Common myeloid progenitor, CD34-positive (primary cell): ENCODE measurements around the gene ZC3H10.
A peak's percentile ranks its signal among the peaks of the same experiment; 100 is the strongest.

ENCODE experiments used
- CTCF ChIA-PET: fragments of 350-600 bp; sonication (Branson Sonifier 250); formaldehyde crosslinking; loops from one replicate; lab custom pipeline; 2021; ENCODE audit warnings: antibody characterized with exemption; lab: Charles Lee
- POLR2A ChIA-PET: fragments of 350-600 bp; sonication (Branson Sonifier 250); formaldehyde crosslinking; loops from one replicate; lab custom pipeline; 2021; ENCODE audit warnings: antibody characterized with exemption; lab: Charles Lee
- DNase-seq, 3 donors: peaks; one replicate each; pipeline versions ENCODE4 v3.0.0 to v3.0.0-alpha.2; 2013
- H3K27ac ChIP-seq, 2 experiments: 1 replicate in 1 of 2; 2 replicates in 1 of 2; pipeline ENCODE4 v1.7.0; 2013; ENCODE audit warnings: inconsistent platforms in 2 of 2, low read length in 2 of 2, mild to moderate bottlenecking in 2 of 2, low read depth in 1 of 2, moderate library complexity in 1 of 2; ENCODE audit not compliant: severe bottlenecking in 2 of 2, insufficient read depth in 1 of 2, poor library complexity in 1 of 2
- H3K27me3 ChIP-seq, 5 experiments: replicated peaks in 2 of 5; 1 replicate in 3 of 5; 2 replicates in 2 of 5; pipeline versions ENCODE4 v1.6.1 to v1.7.0; 2013; ENCODE audit warnings: low read length in 4 of 5, mild to moderate bottlenecking in 2 of 5, moderate library complexity in 2 of 5, inconsistent platforms in 1 of 5; ENCODE audit not compliant: insufficient read depth in 5 of 5, control insufficient read depth in 4 of 5
- H3K36me3 ChIP-seq, 4 experiments: 1 replicate in 2 of 4; 2 replicates in 2 of 4; pipeline versions ENCODE4 v1.6.1 to v1.7.0; 2013; ENCODE audit warnings: low read length in 3 of 4, control low read depth in 1 of 4, mild to moderate bottlenecking in 1 of 4; ENCODE audit not compliant: control insufficient read depth in 4 of 4, insufficient read depth in 4 of 4
- H3K4me1 ChIP-seq, 4 experiments: 1 replicate in 3 of 4; 2 replicates in 1 of 4; pipeline versions ENCODE4 v1.6.1 to v1.7.1; 2013; ENCODE audit warnings: low read length in 3 of 4, mild to moderate bottlenecking in 3 of 4, control low read depth in 1 of 4, inconsistent platforms in 1 of 4, moderate library complexity in 1 of 4; ENCODE audit not compliant: control insufficient read depth in 4 of 4, insufficient read depth in 4 of 4; ENCODE audit errors: control extremely low read depth in 1 of 4
- H3K4me3 ChIP-seq, 7 experiments: 1 replicate in 4 of 7; 2 replicates in 3 of 7; pipeline versions ENCODE4 v1.5.1 to v1.7.0; 2013; ENCODE audit warnings: mild to moderate bottlenecking in 7 of 7, low read length in 6 of 7, moderate library complexity in 6 of 7, inconsistent platforms in 2 of 7, low read depth in 2 of 7, control low read depth in 1 of 7; ENCODE audit not compliant: insufficient read depth in 4 of 7, control insufficient read depth in 1 of 7; ENCODE audit errors: extremely low read depth in 1 of 7
- H3K9me3 ChIP-seq, 5 experiments: 1 replicate in 4 of 5; 2 replicates in 1 of 5; pipeline versions ENCODE4 v1.6.1 to v1.7.1; 2013; ENCODE audit warnings: low read length in 4 of 5, mild to moderate bottlenecking in 2 of 5, inconsistent platforms in 1 of 5, low read depth in 1 of 5, moderate library complexity in 1 of 5; ENCODE audit not compliant: control insufficient read depth in 4 of 5, insufficient read depth in 2 of 5; ENCODE audit errors: control extremely low read depth in 1 of 5
- WGBS: methylation state at CpG from one replicate; pipeline ENCODE4 v1.1.5; 2013; ENCODE audit not compliant: insufficient coverage; 5-methylcytosine and 5-hydroxymethylcytosine counted together

The ZC3H10 gene

GRCh38 chr12:56128670-56129205 is 10.7 kb downstream of the ZC3H10 start:
- Histone ChIP-seq H3K27me3 (no peaks in the 10 kb centered on the region), H3K9me3 (no peaks in the 10 kb centered on the region), H3K27ac (peak overlapping the region; percentile 48 to 89), H3K4me3 (peak overlapping the region; percentile 83 to 97 (median 90)), H3K4me1 (peaks cover 26 to 67% (median 63%) of the 10 kb centered on the region in 4 experiments), H3K36me3 (peaks cover 11 to 37% (median 28%) of the 10 kb centered on the region in 4 experiments)
- ChIA-PET CTCF (interaction anchor here (0.9 to 12.4 kb wide), 11 partner anchors 10 to 110 kb away, joined by 3 to 198 read pairs (median 8); partner anchors contain the start of genes MYL6, MYL6B, RNF41 and RPL41), POLR2A (interaction anchor here (0.9 to 4.8 kb wide), 8 partner anchors 10 to 93 kb away, joined by 3 to 24 read pairs (median 4); partner anchors contain the start of genes MYL6, RNF41, SMARCC2 and ZC3H10)
- 0% methylated on average over 19 of the region's 20 CpGs for whole genome bisulfite sequencing
- DNase-seq: peak in 2 of 3 donors; percentile 46 to 63

- H3K4me1 ChIP-seq: peaks cover 26 to 62% (median 59%) of the 10 kb centered on the region in 4 experiments
- H3K27ac ChIP-seq: peak overlapping the region; percentile 35 to 89
- CTCF ChIA-PET: interaction anchor here (0.6 to 12.4 kb wide), 11 partner anchors 9 to 93 kb away, joined by 3 to 198 read pairs (median 7); partner anchors contain the start of genes MYL6, MYL6B, RNF41 and RPL41
- POLR2A ChIA-PET: interaction anchor here (0.6 to 4.8 kb wide), 3 partner anchors 29 to 1695 kb away, joined by 3 to 24 read pairs (median 11); partner anchors contain the start of genes MYL6 and RNF41
- no peaks in the 10 kb centered on the region for H3K9me3 ChIP-seq
- under 1% methylated on average over 24 of the region's 29 CpGs for WGBS
- H3K27me3 ChIP-seq: no peaks in the 10 kb centered on the region
- H3K36me3 ChIP-seq: peaks cover 16 to 41% (median 34%) of the 10 kb centered on the region in 4 experiments
- H3K4me3 ChIP-seq: peak overlapping the region; percentile 83 to 97 (median 90)
- peak; percentile 76 to 91 (median 86) for DNase-seq
These were observed 11.3 kb downstream of the ZC3H10 start for GRCh38 chr12:56129206-56129941.

- H3K27ac ChIP-seq: peak overlapping the region; percentile 35 to 89
- H3K4me3 ChIP-seq: peak overlapping the region in 6 of 7 experiments; percentile 87 to 97 (median 90)
These were observed 12.0 kb downstream of the ZC3H10 start for GRCh38 chr12:56129942-56130495.

GRCh38 chr12:56130876-56131275 is 12.8 kb downstream of the ZC3H10 start:
- DNase-seq: no peak
- peak overlapping the region; percentile 12 to 89 for H3K27ac ChIP-seq
- H3K9me3 ChIP-seq: no peaks in the 10 kb centered on the region
- no peak overlapping the region for H3K4me3 ChIP-seq
- CTCF ChIA-PET: interaction anchor here (0.9 to 5.6 kb wide), 4 partner anchors 8 to 57 kb away, joined by 3 to 37 read pairs (median 11); partner anchors contain the start of genes RPL41 and ZC3H10
- POLR2A ChIA-PET: no interaction called here
- peaks cover 16 to 51% (median 38%) of the 10 kb centered on the region in 4 experiments for H3K36me3 ChIP-seq
- no peaks in the 10 kb centered on the region for H3K27me3 ChIP-seq
- H3K4me1 ChIP-seq: peaks cover 18 to 47% (median 44%) of the 10 kb centered on the region in 4 experiments
- WGBS: 100% methylated on average over 1 of the region's 4 CpGs

More at GRCh38 chr12:56129942-56130495, 12.0 kb downstream of the ZC3H10 start:
- POLR2A ChIA-PET: interaction anchor here (0.6 to 4.8 kb wide), 2 partner anchors 28 to 1695 kb away, joined by 3 to 24 read pairs; partner anchors contain the start of gene MYL6
- Histone ChIP-seq H3K4me1 (peaks cover 21 to 56% (median 52%) of the 10 kb centered on the region in 4 experiments), H3K36me3 (peaks cover 16 to 47% (median 36%) of the 10 kb centered on the region in 4 experiments), H3K27me3 (no peaks in the 10 kb centered on the region), H3K9me3 (no peaks in the 10 kb centered on the region)
- DNase-seq: no peak
- CTCF ChIA-PET: interaction anchor here (0.6 to 5.6 kb wide), 8 partner anchors 8 to 58 kb away, joined by 3 to 37 read pairs (median 4); partner anchors contain the start of genes MYL6, MYL6B, RPL41 and ZC3H10
- 81% methylated on average over 16 of the region's 22 CpGs for WGBS

- peaks cover 0 to 24% (median 20%) of the 10 kb centered on the region in 4 experiments for H3K4me1 ChIP-seq
These were observed 16.8 kb downstream of the ZC3H10 start for GRCh38 chr12:56134897-56135296.

GRCh38 chr12:56137853-56138571 is 19.9 kb downstream of the ZC3H10 start:
- Histone ChIP-seq H3K27me3 (no peaks in the 10 kb centered on the region), H3K4me1 (peaks cover 0 to 23% (median 17%) of the 10 kb centered on the region in 4 experiments), H3K27ac (peak overlapping the region in 1 of 2 experiments; percentile 25), H3K4me3 (no peak overlapping the region), H3K9me3 (no peaks in the 10 kb centered on the region), H3K36me3 (peaks cover 21 to 85% (median 66%) of the 10 kb centered on the region in 4 experiments)
- CTCF ChIA-PET: interaction anchor here (0.7 to 10.6 kb wide), 9 partner anchors 8 to 326 kb away, joined by 3 to 90 read pairs (median 4); partner anchors contain the start of genes ESYT1, SMARCC2 and ZC3H10
- WGBS: 95% methylated on average over 10 of the region's 14 CpGs
- no peak for DNase-seq
- POLR2A ChIA-PET: interaction anchor here (1.1 kb wide), 1 partner anchor 25 kb away, joined by 3 read pairs; no protein-coding TSS in a partner anchor

More at GRCh38 chr12:56134897-56135296, 16.8 kb downstream of the ZC3H10 start:
- Histone ChIP-seq H3K27ac (no peak overlapping the region), H3K4me3 (no peak overlapping the region), H3K27me3 (no peaks in the 10 kb centered on the region), H3K36me3 (peaks cover 20 to 88% (median 66%) of the 10 kb centered on the region in 4 experiments), H3K9me3 (no peaks in the 10 kb centered on the region)
- CTCF ChIA-PET: interaction anchor here (1.0 to 10.6 kb wide), 2 partner anchors 9 to 10 kb away, joined by 5 to 90 read pairs; partner anchors contain the start of gene ESYT1
- 100% methylated on average over 1 of the region's 6 CpGs for WGBS
- POLR2A ChIA-PET: no interaction called here
- DNase-seq: no peak
